HG02938 (cell line): ENCODE measurements around the gene PCMTD2.

Experiments used
- ATAC-seq: cut with Tn5 transposase; IDR thresholded peaks from one replicate; pipeline ENCODE4 v1.9.1; 2021; ENCODE audit warnings: mild to moderate bottlenecking, moderate library complexity; ENCODE audit not compliant: unreplicated experiment

The PCMTD2 gene

GRCh38 chr20:64238115-64238825, 17.3 kb upstream of the PCMTD2 start:
- no peak for ATAC-seq

DNA sequence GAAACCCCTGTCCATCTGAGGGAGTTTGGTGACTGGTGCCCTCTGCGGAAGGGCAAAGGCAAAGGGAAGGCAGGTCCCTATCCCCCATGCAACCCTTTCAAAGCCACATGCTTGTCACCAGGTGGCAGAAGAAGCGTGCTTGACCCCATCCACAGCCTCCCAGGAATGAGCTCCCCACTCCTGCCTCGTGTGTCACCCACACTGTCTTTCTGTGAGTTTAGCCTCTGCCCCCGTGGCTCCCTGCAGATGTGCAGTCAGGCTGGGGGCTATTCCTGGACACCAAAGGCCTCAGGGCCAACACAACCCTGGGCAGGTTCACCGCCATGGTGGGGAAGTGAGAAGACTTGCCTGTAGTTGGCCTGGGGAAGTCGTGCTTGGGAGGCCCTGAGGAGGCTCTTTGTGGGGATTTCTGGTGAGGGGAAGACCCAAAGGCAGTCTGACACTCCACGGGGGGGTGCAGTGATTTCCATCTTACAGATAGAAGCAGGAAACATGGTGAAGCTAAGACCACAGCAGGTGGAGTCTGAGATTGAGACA, 16.6 kb upstream of the PCMTD2 start:
- ATAC-seq, result no peak

DNA sequence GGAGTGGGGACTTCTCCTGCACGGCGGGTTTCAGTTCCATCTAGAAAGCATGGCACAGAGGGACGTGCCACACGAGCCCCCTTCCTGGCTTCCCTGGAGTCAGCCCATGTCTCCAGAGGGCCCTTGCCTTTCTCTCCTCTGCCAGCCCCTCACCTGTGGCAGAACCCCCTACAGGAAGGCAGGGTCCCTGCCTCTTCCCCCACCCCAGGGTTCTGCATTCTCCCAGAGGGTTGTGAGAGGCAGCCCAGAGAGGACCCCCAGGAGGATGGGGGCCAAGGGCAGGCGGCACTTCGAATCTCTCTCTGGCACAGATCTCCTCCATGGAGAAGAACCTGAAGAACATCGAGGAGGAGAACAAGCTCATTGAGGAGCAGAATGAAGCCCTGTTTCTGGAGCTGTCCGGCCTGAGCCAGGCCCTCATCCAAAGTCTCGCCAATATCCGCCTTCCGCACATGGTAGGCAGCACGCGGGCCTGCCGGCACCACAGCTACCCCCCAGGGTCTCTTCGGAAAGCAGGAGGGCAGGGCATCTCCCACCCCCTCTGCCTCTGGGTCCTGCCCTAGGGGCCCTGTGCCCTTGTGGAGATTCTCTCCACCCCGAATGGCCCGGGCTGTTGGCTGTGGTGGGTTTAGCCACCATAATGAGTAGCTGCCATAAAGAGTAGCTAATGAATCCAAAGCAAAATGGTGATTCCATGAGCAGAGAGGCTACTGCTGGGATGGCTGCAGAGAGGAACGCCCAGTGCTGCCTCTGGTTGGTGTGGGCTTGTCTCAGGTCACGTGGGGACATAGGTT, 15.9 kb upstream of the PCMTD2 start:
- ATAC-seq, result no peak

GRCh38 chr20:64240243-64241015, 15.1 kb upstream of the PCMTD2 start:
- ATAC-seq, result no peak

GRCh38 chr20:64241061-64241460, 14.5 kb upstream of the PCMTD2 start:
- no peak for ATAC-seq

- ATAC-seq, result no peak
Measured at GRCh38 chr20:64242003-64242796, 13.3 kb upstream of the PCMTD2 start.

DNA sequence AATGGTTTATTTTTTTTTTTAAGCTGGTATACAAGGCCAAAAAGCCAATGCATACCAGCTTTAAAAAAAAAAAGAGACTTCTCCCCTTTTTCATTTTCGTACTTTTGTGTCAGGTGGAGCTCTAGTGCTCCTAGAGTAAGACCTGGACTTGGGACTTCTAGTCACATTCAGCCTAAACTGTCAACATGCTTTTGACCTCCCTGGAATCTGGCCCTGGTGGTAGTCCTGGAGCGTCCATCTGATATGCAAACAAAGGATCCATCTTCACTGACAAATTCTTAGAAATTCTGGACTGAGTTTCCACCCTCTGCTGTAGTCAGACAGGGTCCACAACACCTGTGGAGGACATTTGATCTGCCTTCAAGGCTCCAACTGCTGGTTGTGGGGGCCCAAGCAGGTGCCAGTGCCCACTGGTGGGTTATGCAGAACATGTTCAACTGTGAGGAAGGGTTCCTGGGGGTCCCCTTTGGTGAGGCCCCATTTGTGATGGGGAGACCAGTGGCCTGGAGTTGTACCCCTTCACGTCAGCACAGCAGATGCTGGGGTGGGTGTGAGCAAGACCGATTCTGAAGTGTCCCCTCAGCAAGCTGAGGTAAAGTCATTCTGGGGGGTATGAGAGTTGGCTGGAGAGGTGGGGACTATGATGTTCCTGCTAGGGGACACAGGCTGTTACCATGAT, 12.6 kb upstream of the PCMTD2 start:
- ATAC-seq, result no peak

GRCh38 chr20:64244281-64244805, 11.2 kb upstream of the PCMTD2 start:
- ATAC-seq, result no peak

- ATAC-seq, result no peak
Measured at GRCh38 chr20:64244870-64245603, 10.5 kb upstream of the PCMTD2 start.

GRCh38 chr20:64245746-64246595, 9.6 kb upstream of the PCMTD2 start:
- no peak for ATAC-seq

- ATAC-seq, result no peak
Measured at GRCh38 chr20:64246616-64247306, 8.8 kb upstream of the PCMTD2 start.

- no peak for ATAC-seq
Measured at GRCh38 chr20:64247307-64247618, 8.3 kb upstream of the PCMTD2 start.

DNA sequence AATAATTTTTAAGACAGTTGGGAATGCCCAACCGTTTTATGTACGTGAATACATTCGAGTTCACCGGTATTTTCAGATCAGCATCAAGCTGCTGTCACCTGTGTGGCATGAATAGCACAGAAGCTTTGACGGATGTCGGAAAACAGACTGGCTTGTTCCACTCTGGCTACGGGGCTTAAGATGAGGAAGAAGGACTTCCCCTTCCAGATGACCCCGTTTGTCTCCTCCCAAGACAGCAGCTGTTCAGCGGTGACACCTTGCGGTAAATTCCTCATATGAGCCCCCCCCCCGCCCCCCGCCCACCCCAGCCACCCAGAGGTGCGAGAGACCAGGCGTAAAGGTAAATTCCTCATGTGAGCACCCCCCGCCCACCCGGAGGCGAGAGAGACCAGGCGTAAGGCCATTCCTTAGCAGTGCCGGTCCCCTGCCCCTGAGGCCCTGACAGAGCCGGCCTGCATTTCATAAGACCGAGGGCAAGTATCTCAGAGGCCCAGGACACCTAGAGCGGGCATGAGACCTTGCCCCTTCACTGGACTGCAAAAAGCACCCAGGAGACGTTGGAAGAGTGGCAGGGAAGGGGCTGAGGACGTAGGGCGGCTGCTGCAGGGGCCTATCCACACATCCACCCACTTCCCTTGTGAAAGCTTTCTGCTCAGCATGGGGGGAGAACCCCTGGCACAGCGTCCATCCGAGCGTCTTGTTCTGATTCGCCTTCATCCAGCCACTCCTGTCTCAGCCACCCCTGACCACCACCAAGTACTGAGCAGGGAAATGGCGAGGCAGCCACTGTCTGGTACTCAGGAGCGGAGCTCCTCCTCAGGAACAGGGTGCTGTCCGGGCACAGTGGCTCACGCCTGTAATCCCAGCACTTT, 7.3 kb upstream of the PCMTD2 start:
- ATAC-seq, result no peak

DNA sequence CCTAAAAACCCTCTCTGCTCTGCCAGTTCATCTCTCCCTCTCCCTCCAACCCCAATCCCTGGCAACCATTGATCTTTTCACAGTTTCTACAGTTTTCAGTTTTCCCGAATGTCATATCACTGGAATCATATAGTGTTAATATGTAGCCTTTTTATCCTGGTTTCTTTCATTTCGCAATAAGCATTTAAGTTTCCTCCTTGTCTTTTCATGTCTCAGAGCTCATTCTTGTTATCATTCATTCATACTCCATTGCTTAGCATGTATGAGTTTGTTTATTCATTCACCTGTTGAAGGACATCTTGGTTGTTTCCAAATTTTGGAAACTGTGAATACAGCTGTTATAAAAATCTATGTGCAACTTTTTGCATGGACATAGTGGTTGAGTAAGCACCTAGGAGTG, 5.5 kb upstream of the PCMTD2 start:
- ATAC-seq, result no peak

- no peak for ATAC-seq
Measured at GRCh38 chr20:64253000-64253383, 2.6 kb upstream of the PCMTD2 start.

- no peak for ATAC-seq
Measured at GRCh38 chr20:64253443-64253842, 2.1 kb upstream of the PCMTD2 start.

- ATAC-seq, result no peak
Measured at GRCh38 chr20:64254156-64254555, 1.4 kb upstream of the PCMTD2 start.
